HEK293 (cell line): ENCODE data around the gene AKIP1.

ENCODE experiments used
- GLIS2 ChIP-seq: fragments of 450-650 bp; formaldehyde crosslinking; IDR thresholded peaks from 2 replicates; pipeline ENCODE4 v1.5.1; 2016; ENCODE audit warnings: missing biosample characterization, missing genetic modification characterization
- INSM2 ChIP-seq: fragments of 450-650 bp; formaldehyde crosslinking; IDR thresholded peaks from 2 replicates; pipeline ENCODE4 v1.5.1; 2016; ENCODE audit warnings: missing biosample characterization, missing genetic modification characterization
- SETDB1 ChIP-seq: IDR thresholded peaks from one replicate; pipeline ENCODE4 v1.6.1; 2017; ENCODE audit warnings: mild to moderate bottlenecking, low read length, moderate library complexity, mixed read lengths; ENCODE audit not compliant: insufficient read length
- ZBTB44 ChIP-seq: fragments of 450-650 bp; IDR thresholded peaks from 2 replicates; pipeline ENCODE4 v1.5.1; 2018; ENCODE audit warnings: missing biosample characterization, mild to moderate bottlenecking, missing genetic modification characterization
- ZNF114 ChIP-seq: fragments of 450-650 bp; formaldehyde crosslinking; IDR thresholded peaks from 2 replicates; pipeline ENCODE4 v1.5.0; 2017; ENCODE audit warnings: missing biosample characterization, missing genetic modification characterization
- ZNF202 ChIP-seq: fragments of 450-650 bp; formaldehyde crosslinking; IDR thresholded peaks from 2 replicates; pipeline ENCODE4 v1.5.1; 2016; ENCODE audit warnings: missing biosample characterization, missing genetic modification characterization, borderline replicate concordance
- ZNF266 ChIP-seq: fragments of 450-650 bp; formaldehyde crosslinking; IDR thresholded peaks from 2 replicates; pipeline ENCODE4 v1.5.1; 2016; ENCODE audit warnings: missing biosample characterization, missing genetic modification characterization, low read depth
- ZNF280D ChIP-seq: fragments of 450-650 bp; formaldehyde crosslinking; IDR thresholded peaks from 2 replicates; pipeline ENCODE4 v1.5.1; 2016; ENCODE audit warnings: missing biosample characterization, missing genetic modification characterization
- ZNF391 ChIP-seq: fragments of 450-650 bp; formaldehyde crosslinking; IDR thresholded peaks from 2 replicates; pipeline ENCODE4 v1.5.1; 2016; ENCODE audit warnings: low read depth, missing biosample characterization, missing genetic modification characterization, borderline replicate concordance
- ZNF623 ChIP-seq: fragments of 450-650 bp; formaldehyde crosslinking; IDR thresholded peaks from 2 replicates; pipeline ENCODE4 v1.5.1; 2016; ENCODE audit warnings: missing biosample characterization, missing genetic modification characterization
- ZNF626 ChIP-seq: fragments of 450-650 bp; sonication (Bioruptor Pico); formaldehyde crosslinking; IDR thresholded peaks from 2 replicates; pipeline ENCODE4 v1.5.1; 2018; ENCODE audit warnings: missing biosample characterization, missing genetic modification characterization, inconsistent platforms
- ZNF639 ChIP-seq: fragments of 450-650 bp; formaldehyde crosslinking; IDR thresholded peaks from 2 replicates; pipeline ENCODE4 v1.5.1; 2016; ENCODE audit warnings: missing biosample characterization, missing genetic modification characterization
- ZNF677 ChIP-seq: fragments of 450-650 bp; IDR thresholded peaks from 2 replicates; pipeline ENCODE4 v1.5.0; 2018; ENCODE audit warnings: missing biosample characterization, mild to moderate bottlenecking, missing genetic modification characterization, moderate library complexity
- ZNF792 ChIP-seq: fragments of 450-650 bp; formaldehyde crosslinking; IDR thresholded peaks from 2 replicates; pipeline ENCODE4 v1.5.1; 2016; ENCODE audit warnings: missing biosample characterization, missing genetic modification characterization
- ZSCAN5A ChIP-seq: fragments of 450-650 bp; formaldehyde crosslinking; IDR thresholded peaks from 2 replicates; pipeline ENCODE4 v1.5.1; 2016; ENCODE audit warnings: missing biosample characterization, missing genetic modification characterization
- TF ChIP-seq, protein P1 (sequence below): fragments of 450-650 bp; formaldehyde crosslinking; IDR thresholded peaks from 2 replicates; pipeline ENCODE4 v1.5.1; 2016; ENCODE audit warnings: missing biosample characterization, missing genetic modification characterization, low read depth
- TF ChIP-seq, protein P2 (sequence below): fragments of 450-650 bp; formaldehyde crosslinking; IDR thresholded peaks from 2 replicates; pipeline ENCODE4 v1.5.1; 2016; ENCODE audit warnings: missing biosample characterization, missing genetic modification characterization
- TF ChIP-seq, protein P3 (sequence below): fragments of 450-650 bp; formaldehyde crosslinking; conservative IDR thresholded peaks from 2 replicates; pipeline ENCODE4 v1.5.1; 2016; ENCODE audit warnings: low read depth, missing biosample characterization, missing genetic modification characterization

The AKIP1 gene

DNA sequence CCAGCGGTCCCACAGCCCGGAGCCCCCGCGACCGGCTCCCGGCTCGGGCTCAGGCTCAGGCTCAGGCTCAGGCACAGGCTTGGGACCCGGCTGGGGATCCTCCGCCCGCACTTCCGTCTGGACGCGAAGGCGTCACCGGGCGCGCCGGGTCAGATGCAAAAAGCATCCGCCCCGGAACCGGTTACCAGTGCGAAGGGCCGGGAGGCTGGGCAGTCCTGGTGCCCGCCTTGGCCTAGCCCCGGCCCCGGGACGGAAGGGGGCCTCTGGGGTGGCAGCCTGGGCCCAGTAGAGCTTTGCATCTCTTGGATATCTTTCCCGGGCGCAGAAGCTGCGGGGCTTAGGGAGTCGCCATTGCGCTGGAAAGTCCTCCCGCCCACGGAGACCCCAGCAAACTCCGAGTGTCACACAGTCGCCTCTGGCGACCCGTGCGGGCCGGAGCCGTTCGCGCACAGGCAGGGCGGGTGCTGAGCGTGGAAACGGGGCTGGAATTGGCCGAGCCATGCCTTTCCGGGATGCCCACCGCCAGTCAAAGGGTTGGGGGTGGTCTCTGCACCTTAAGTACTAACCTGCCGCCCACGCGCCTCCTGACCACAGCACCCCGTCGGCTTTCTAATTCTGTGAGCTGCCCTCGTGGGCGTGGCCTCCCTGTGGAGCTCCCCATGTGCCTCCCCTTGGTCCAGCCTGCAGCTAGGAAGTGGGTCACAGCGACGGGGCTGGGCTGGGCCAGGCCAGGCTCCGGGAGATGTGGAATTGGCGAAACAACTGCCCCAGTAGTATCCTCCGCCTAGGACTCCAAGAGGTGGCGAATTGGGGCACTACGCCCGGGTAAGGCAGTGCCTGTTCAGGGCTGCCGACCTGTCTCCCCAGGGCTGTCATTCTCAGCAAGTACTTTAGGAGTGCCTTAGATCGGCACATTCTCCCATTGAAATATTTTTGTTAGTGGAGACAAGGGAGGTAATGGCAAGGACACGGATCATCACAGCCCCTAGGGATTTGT, 53.6 kb downstream of the AKIP1 start, which contains the start of gene TMEM9B (continued):
- TF ChIP-seq ZNF202 (no peak), ZNF677 (tag by site-specific recombination) (no peak), SETDB1 (no peak), ZBTB44 (tag by site-specific recombination) (no peak), ZNF792 (no peak), ZNF391 (tag by site-specific recombination) (no peak; the same call in 1 of the 2 replicates), ZNF114 (tag by site-specific recombination) (no peak), ZSCAN5A (no peak), INSM2 (no peak), GLIS2 (tag by site-specific recombination) (peak; percentile 83), ZNF623 (tag by site-specific recombination) (0 out of 2 replicates have a peak, but pooled peaks have one; percentile 7), ZNF626 (tag by site-specific recombination) (no peak), ZNF280D (tag by site-specific recombination) (no peak), ZNF639 (tag by site-specific recombination) (no peak), ZNF266 (tag by site-specific recombination) (no peak)
- TF ChIP-seq, protein P1, sequence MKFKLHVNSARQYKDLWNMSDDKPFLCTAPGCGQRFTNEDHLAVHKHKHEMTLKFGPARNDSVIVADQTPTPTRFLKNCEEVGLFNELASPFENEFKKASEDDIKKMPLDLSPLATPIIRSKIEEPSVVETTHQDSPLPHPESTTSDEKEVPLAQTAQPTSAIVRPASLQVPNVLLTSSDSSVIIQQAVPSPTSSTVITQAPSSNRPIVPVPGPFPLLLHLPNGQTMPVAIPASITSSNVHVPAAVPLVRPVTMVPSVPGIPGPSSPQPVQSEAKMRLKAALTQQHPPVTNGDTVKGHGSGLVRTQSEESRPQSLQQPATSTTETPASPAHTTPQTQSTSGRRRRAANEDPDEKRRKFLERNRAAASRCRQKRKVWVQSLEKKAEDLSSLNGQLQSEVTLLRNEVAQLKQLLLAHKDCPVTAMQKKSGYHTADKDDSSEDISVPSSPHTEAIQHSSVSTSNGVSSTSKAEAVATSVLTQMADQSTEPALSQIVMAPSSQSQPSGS (tag by site-specific recombination), result no peak
- TF ChIP-seq, protein P2, sequence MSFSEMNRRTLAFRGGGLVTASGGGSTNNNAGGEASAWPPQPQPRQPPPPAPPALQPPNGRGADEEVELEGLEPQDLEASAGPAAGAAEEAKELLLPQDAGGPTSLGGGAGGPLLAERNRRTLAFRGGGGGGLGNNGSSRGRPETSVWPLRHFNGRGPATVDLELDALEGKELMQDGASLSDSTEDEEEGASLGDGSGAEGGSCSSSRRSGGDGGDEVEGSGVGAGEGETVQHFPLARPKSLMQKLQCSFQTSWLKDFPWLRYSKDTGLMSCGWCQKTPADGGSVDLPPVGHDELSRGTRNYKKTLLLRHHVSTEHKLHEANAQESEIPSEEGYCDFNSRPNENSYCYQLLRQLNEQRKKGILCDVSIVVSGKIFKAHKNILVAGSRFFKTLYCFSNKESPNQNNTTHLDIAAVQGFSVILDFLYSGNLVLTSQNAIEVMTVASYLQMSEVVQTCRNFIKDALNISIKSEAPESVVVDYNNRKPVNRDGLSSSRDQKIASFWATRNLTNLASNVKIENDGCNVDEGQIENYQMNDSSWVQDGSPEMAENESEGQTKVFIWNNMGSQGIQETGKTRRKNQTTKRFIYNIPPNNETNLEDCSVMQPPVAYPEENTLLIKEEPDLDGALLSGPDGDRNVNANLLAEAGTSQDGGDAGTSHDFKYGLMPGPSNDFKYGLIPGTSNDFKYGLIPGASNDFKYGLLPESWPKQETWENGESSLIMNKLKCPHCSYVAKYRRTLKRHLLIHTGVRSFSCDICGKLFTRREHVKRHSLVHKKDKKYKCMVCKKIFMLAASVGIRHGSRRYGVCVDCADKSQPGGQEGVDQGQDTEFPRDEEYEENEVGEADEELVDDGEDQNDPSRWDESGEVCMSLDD (tag by site-specific recombination), result 0 out of 2 replicates have a peak, but pooled peaks have one; percentile 52
- TF ChIP-seq, protein P3, sequence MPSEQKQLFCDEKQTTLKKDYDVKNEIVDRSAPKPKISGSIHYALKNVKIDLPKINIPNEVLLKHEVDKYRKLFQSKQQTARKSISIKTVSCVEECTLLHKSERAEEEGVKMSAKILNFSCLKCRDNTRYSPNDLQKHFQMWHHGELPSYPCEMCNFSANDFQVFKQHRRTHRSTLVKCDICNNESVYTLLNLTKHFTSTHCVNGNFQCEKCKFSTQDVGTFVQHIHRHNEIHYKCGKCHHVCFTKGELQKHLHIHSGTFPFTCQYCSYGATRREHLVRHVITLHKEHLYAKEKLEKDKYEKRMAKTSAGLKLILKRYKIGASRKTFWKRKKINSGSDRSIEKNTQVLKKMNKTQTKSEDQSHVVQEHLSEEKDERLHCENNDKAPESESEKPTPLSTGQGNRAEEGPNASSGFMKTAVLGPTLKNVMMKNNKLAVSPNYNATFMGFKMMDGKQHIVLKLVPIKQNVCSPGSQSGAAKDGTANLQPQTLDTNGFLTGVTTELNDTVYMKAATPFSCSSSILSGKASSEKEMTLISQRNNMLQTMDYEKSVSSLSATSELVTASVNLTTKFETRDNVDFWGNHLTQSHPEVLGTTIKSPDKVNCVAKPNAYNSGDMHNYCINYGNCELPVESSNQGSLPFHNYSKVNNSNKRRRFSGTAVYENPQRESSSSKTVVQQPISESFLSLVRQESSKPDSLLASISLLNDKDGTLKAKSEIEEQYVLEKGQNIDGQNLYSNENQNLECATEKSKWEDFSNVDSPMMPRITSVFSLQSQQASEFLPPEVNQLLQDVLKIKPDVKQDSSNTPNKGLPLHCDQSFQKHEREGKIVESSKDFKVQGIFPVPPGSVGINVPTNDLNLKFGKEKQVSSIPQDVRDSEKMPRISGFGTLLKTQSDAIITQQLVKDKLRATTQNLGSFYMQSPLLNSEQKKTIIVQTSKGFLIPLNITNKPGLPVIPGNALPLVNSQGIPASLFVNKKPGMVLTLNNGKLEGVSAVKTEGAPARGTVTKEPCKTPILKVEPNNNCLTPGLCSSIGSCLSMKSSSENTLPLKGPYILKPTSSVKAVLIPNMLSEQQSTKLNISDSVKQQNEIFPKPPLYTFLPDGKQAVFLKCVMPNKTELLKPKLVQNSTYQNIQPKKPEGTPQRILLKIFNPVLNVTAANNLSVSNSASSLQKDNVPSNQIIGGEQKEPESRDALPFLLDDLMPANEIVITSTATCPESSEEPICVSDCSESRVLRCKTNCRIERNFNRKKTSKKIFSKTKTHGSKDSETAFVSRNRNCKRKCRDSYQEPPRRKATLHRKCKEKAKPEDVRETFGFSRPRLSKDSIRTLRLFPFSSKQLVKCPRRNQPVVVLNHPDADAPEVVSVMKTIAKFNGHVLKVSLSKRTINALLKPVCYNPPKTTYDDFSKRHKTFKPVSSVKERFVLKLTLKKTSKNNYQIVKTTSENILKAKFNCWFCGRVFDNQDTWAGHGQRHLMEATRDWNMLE (tag by site-specific recombination), result peak; percentile 75
